ENCODE results near the gene CCNY.
A peak's percentile ranks its signal among the peaks of the same experiment; 100 is the strongest.
"Not testable (repeated sequence)": the region's sequence is repeated elsewhere in the genome, so short reads cannot be mapped to it uniquely, and the experiment has no call there.

Gene CCNY

GRCh38 chr10:35406003-35406630 lies 69.8 kb downstream of the CCNY start:
- DNase-seq (ENCODE audit: low read depth in 2 of 2), result not testable (repeated sequence)

- DNase-seq (ENCODE audit: low read depth in 2 of 2), result not testable (repeated sequence)
These were observed 71.4 kb downstream of the CCNY start for GRCh38 chr10:35407696-35408095.

GRCh38 chr10:35409094-35409582 lies 72.8 kb downstream of the CCNY start:
- DNase-seq (ENCODE audit: low read depth in 2 of 2), result no peak

GRCh38 chr10:35409808-35410207 lies 73.5 kb downstream of the CCNY start:
- DNase-seq (ENCODE audit: low read depth in 2 of 2), result no peak

- DNase-seq (ENCODE audit: low read depth in 2 of 2), result no peak
These were observed 75.9 kb downstream of the CCNY start for GRCh38 chr10:35412003-35412723.

GRCh38 chr10:35412900-35413491 lies 76.7 kb downstream of the CCNY start:
- DNase-seq (ENCODE audit: low read depth in 2 of 2), result no peak

- DNase-seq (ENCODE audit: low read depth in 2 of 2), result peak in 1 of 2 donors; percentile 10
These were observed 77.9 kb downstream of the CCNY start for GRCh38 chr10:35413985-35414861.

- no peak for DNase-seq (ENCODE audit: low read depth in 2 of 2)
These were observed 79.2 kb downstream of the CCNY start for GRCh38 chr10:35415505-35415904.

- DNase-seq (ENCODE audit: low read depth in 2 of 2), result no peak
These were observed 80.5 kb downstream of the CCNY start for GRCh38 chr10:35416619-35417312.

GRCh38 chr10:35417313-35417625 lies 81.0 kb downstream of the CCNY start:
- DNase-seq (ENCODE audit: low read depth in 2 of 2), result no peak

- DNase-seq (ENCODE audit: low read depth in 2 of 2), result no peak
These were observed 81.5 kb downstream of the CCNY start for GRCh38 chr10:35417795-35418194.

- DNase-seq (ENCODE audit: low read depth in 2 of 2), result not testable (repeated sequence)
These were observed 82.3 kb downstream of the CCNY start for GRCh38 chr10:35418580-35418979.

- DNase-seq (ENCODE audit: low read depth in 2 of 2), result no peak
These were observed 83.7 kb downstream of the CCNY start for GRCh38 chr10:35420044-35420443.

- DNase-seq (ENCODE audit: low read depth in 2 of 2), result no peak
These were observed 84.7 kb downstream of the CCNY start for GRCh38 chr10:35420827-35421552.

GRCh38 chr10:35421553-35422178 lies 85.4 kb downstream of the CCNY start:
- no peak for DNase-seq (ENCODE audit: low read depth in 2 of 2)

- no peak for DNase-seq (ENCODE audit: low read depth in 2 of 2)
These were observed 85.9 kb downstream of the CCNY start for GRCh38 chr10:35422228-35422627.

GRCh38 chr10:35423505-35424306 lies 87.4 kb downstream of the CCNY start:
- no peak for DNase-seq (ENCODE audit: low read depth in 2 of 2)

- DNase-seq (ENCODE audit: low read depth in 2 of 2), result no peak
These were observed 88.5 kb downstream of the CCNY start for GRCh38 chr10:35424680-35425285.

- DNase-seq (ENCODE audit: low read depth in 2 of 2), result no peak
These were observed 89.3 kb downstream of the CCNY start for GRCh38 chr10:35425595-35425994.

Data from stimulated activated CD4-positive, alpha-beta T cell treated with anti-CD3 and anti-CD28 coated beads, Interleukin-1b, Interleukin-23, amount 100 ng/mL, for 4 hours (primary cell).